Osteocyte (in vitro differentiated cells): ENCODE data around the gene VPS45. TPM values are rescaled to one million over a fixed set of nuclear protein-coding genes. Genes with fewer than 3 reads are reported as not detected.

ENCODE experiments used
- DNase-seq: peaks from one replicate; pipeline ENCODE4 v3.0.0; 2021; ENCODE audit warnings: mixed read lengths; ENCODE audit not compliant: unreplicated experiment; ENCODE audit errors: extremely low spot score
- H3K27ac Mint-ChIP-seq: one replicate; pipeline ENCODE4 v1.8.0; 2021; ENCODE audit warnings: mild to moderate bottlenecking, mixed read lengths; ENCODE audit not compliant: unreplicated experiment
- H3K27me3 Mint-ChIP-seq: one replicate; pipeline ENCODE4 v1.8.0; 2021; ENCODE audit warnings: mixed read lengths; ENCODE audit not compliant: unreplicated experiment
- H3K36me3 Mint-ChIP-seq: one replicate; pipeline ENCODE4 v1.8.0; 2021; ENCODE audit warnings: mixed read lengths; ENCODE audit not compliant: unreplicated experiment
- H3K4me1 Mint-ChIP-seq: one replicate; pipeline ENCODE4 v1.8.0; 2021; ENCODE audit warnings: mixed read lengths; ENCODE audit not compliant: unreplicated experiment
- H3K4me3 Mint-ChIP-seq: one replicate; pipeline ENCODE4 v1.8.0; 2021; ENCODE audit warnings: mild to moderate bottlenecking, moderate library complexity, mixed read lengths; ENCODE audit not compliant: unreplicated experiment
- H3K9me3 Mint-ChIP-seq: one replicate; pipeline ENCODE4 v1.8.0; 2021; ENCODE audit warnings: mixed read lengths; ENCODE audit not compliant: unreplicated experiment
- total RNA-seq: library from RNA; stranded (reverse); gene quantifications from 2 replicates; pipeline ENCODE4 v1.2.1, GENCODE V29; 2021
- TF ChIP-seq, protein P1 (sequence below): fragments of 200-600 bp; sonication (generic); IDR thresholded peaks from 2 replicates; pipeline ENCODE4 v1.5.0; 2021; ENCODE audit warnings: antibody characterized with exemption, mild to moderate bottlenecking, moderate library complexity

VPS45 gene
- total RNA-seq, 1 donor from 2014 or later = 43.6 TPM

DNA sequence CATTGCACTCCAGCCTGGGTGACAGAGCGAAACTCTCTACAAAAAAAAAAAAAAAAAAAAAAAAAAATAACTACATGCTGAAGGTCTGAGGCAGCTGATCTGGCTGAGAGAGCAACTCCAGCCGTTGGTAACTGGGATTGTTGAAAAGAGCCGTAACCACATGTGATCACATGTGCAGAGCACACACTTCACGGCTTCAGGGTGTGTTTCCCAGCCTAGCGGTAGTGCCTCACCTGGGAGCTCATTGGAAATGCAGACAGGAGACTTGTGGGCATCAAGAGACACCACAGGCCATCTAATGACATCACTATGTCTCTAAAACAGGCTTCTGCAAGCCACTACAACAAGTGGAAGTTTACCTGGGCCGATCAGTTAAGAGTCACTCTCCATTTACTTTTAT, 45.2 kb upstream of the VPS45 start:
- Mint-ChIP-seq H3K36me3 (no peaks in the 10 kb centered on the region), H3K9me3 (no peaks in the 10 kb centered on the region), H3K4me3 (no peak overlapping the region), H3K27me3 (no peaks in the 10 kb centered on the region), H3K27ac (no peak overlapping the region), H3K4me1 (peaks cover 16% of the 10 kb centered on the region)
- no peak for DNase-seq
- TF ChIP-seq, protein P1, sequence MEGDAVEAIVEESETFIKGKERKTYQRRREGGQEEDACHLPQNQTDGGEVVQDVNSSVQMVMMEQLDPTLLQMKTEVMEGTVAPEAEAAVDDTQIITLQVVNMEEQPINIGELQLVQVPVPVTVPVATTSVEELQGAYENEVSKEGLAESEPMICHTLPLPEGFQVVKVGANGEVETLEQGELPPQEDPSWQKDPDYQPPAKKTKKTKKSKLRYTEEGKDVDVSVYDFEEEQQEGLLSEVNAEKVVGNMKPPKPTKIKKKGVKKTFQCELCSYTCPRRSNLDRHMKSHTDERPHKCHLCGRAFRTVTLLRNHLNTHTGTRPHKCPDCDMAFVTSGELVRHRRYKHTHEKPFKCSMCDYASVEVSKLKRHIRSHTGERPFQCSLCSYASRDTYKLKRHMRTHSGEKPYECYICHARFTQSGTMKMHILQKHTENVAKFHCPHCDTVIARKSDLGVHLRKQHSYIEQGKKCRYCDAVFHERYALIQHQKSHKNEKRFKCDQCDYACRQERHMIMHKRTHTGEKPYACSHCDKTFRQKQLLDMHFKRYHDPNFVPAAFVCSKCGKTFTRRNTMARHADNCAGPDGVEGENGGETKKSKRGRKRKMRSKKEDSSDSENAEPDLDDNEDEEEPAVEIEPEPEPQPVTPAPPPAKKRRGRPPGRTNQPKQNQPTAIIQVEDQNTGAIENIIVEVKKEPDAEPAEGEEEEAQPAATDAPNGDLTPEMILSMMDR = no peak

DNA sequence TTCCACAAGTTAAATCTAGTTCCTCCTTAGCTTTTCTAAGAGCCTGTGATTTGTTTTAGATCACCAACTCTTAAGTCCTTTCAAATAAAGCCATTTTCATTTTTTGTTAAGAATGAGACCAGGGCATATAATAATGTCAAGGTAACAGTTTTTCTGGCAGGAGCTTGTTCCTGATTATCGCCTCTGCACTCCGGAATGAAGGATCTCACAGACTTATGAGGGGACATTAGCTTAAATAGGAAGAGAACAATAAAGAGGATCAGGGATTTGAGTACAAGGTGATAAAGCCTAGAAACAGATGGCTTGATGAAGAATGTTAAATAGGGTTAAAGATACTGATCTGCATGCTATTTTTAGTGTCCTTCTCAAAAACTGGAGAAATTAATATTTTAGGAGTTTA, 43.4 kb upstream of the VPS45 start:
- H3K36me3 Mint-ChIP-seq = no peaks in the 10 kb centered on the region
- TF ChIP-seq, protein P1 = no peak
- no peak overlapping the region for H3K27ac Mint-ChIP-seq
- H3K4me3 Mint-ChIP-seq = no peak overlapping the region
- DNase-seq = no peak
- no peaks in the 10 kb centered on the region for H3K9me3 Mint-ChIP-seq
- peaks cover 16% of the 10 kb centered on the region for H3K4me1 Mint-ChIP-seq
- H3K27me3 Mint-ChIP-seq = no peaks in the 10 kb centered on the region

- no peaks in the 10 kb centered on the region for H3K36me3 Mint-ChIP-seq
- no peaks in the 10 kb centered on the region for H3K27me3 Mint-ChIP-seq
- TF ChIP-seq, protein P1 = no peak
- H3K27ac Mint-ChIP-seq = no peak overlapping the region
- H3K9me3 Mint-ChIP-seq = no peaks in the 10 kb centered on the region
- H3K4me1 Mint-ChIP-seq = no peaks in the 10 kb centered on the region
- H3K4me3 Mint-ChIP-seq = no peak overlapping the region
- no peak for DNase-seq
Measured at GRCh38 chr1:150028322-150028721, 39.3 kb upstream of the VPS45 start.

DNA sequence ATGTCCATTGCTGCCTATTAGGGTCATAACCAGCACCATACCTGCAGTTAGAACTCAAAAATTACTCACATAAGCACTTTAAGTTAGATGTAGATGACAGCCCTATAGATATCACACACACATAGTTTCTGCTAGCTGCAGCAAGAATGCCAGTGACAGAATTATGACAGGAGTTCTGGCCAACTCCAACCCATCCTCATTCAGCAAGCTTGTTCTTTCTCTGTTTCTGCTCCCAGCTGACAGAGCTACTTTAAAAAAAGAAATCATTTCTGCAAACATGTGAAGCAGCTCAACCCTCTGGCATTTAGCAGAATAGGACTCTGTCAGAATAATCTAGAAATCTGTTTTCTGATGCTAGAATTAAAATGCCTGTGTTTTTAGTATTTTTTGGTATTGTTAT, 33.2 kb upstream of the VPS45 start:
- H3K36me3 Mint-ChIP-seq = no peaks in the 10 kb centered on the region
- H3K27me3 Mint-ChIP-seq = no peaks in the 10 kb centered on the region
- H3K4me3 Mint-ChIP-seq = no peak overlapping the region
- H3K9me3 Mint-ChIP-seq = no peaks in the 10 kb centered on the region
- no peak for DNase-seq
- no peaks in the 10 kb centered on the region for H3K4me1 Mint-ChIP-seq
- TF ChIP-seq, protein P1 = no peak
- H3K27ac Mint-ChIP-seq = no peak overlapping the region

DNA sequence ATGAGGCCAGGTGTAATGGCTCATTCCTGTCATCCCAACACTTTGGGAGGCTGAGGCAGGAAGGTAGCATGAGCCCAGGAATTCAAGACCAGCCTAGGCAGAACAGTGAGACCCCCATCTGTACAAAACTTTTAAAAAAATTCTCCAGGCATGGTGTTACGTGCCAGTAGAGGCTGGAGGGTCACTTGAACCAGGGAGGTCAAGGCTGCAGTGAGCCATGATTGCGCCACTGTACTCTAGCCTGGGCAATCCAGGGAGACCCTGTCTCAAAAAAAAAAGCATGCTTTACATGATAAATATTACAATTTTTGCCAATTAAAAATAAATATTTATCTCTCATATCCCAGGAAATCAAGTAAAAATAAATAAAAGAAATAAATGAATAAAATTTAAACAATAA, 17.6 kb upstream of the VPS45 start:
- Mint-ChIP-seq H3K4me3 (no peak overlapping the region), H3K27ac (no peak overlapping the region), H3K4me1 (peaks cover 2% of the 10 kb centered on the region), H3K27me3 (no peaks in the 10 kb centered on the region), H3K36me3 (no peaks in the 10 kb centered on the region), H3K9me3 (no peaks in the 10 kb centered on the region)
- DNase-seq = no peak
- TF ChIP-seq, protein P1 = no peak
